Measurements from ENCODE around the gene ZNF76. TPM values are rescaled to one million over a fixed set of nuclear protein-coding genes. Genes with fewer than 3 reads are reported as not detected.

ZNF76 gene
- total and polyA plus RNA-seq, 2 of the 8 experiments (the other 6 are each of a cell fraction or from before 2014, with no cell fraction given) = 17.9 to 23.9 TPM

DNA sequence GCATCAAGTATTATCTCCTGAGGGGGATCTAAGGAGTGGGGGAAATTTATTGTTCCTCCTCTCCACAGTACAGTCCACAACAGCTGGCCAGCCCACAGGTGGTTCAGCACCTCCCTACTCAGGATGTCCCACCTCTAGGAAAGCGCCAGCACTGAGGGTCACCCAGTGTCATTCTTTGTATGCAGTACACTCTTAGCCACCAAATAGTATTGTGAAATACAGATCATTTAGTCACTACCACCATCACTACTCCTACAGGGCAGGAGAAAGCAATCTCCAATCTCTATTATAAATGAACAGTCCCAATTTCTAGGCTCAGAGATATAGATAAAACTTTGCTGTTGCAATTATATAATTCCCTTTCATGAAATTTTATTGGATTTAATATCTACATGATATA, 6.3 kb upstream of the ZNF76 start:
- no peak overlapping the region for H2BK15ac ChIP-seq (ENCODE audit: low read length)
- no peak overlapping the region for H3K4ac ChIP-seq (replicated peaks; ENCODE audit: insufficient read length, low read depth, low read length)
- peaks cover 0 to 4% of the 10 kb centered on the region in 2 experiments; a peak in 1 of 4 replicates for H3K79me2 ChIP-seq (ENCODE audit: control insufficient read depth in 1 of 2, insufficient read depth in 2 of 2, low read length in 2 of 2)
- no peaks in the 10 kb centered on the region for H3K27me3 ChIP-seq (replicated peaks in 1 of 4; ENCODE audit: control insufficient read depth in 3 of 4, extremely low read depth in 1 of 4, insufficient read depth in 3 of 4, low read length in 3 of 4)
- peaks cover 0 to 7% (median 2%) of the 10 kb centered on the region in 4 experiments; a peak in 3 of 7 replicates for H3K4me1 ChIP-seq (replicated peaks in 1 of 4; ENCODE audit: control insufficient read depth in 3 of 4, insufficient read depth in 4 of 4, low read length in 3 of 4)
- H2AFZ ChIP-seq (ENCODE audit: low read length) = no peak overlapping the region
- FAIRE-seq (no peak), DNase-seq (ENCODE audit: low read depth in 1 of 2, low spot score in 2 of 2) (no peak)
- ChIA-PET POLR2A (ENCODE audit: partially characterized antibody) (no interaction called here), CTCF (ENCODE audit: partially characterized antibody) (no interaction called here)
- no peak overlapping the region for H2BK12ac ChIP-seq (ENCODE audit: low read depth, low read length)
- H4K8ac ChIP-seq (ENCODE audit: extremely low read depth, insufficient read depth, low read length) = no peak overlapping the region
- H3K23ac ChIP-seq (ENCODE audit: insufficient read length) = no peak overlapping the region
- H3K27ac ChIP-seq (ENCODE audit: low read depth, low read length) = no peak overlapping the region
- H3K9ac ChIP-seq (replicated peaks in 1 of 4; ENCODE audit: extremely low read depth in 1 of 4, low read depth in 3 of 4, low read length in 3 of 4) = no peak overlapping the region
- no peak overlapping the region for H2BK5ac ChIP-seq (ENCODE audit: low read depth, low read length)
- no peak overlapping the region for H3K18ac ChIP-seq (ENCODE audit: extremely low read depth, low read length)
- H4K5ac ChIP-seq (ENCODE audit: insufficient read length, low read depth, low read length) = no peak overlapping the region
- H2AK5ac ChIP-seq (ENCODE audit: low read depth, low read length) = no peak overlapping the region
- H2BK120ac ChIP-seq (replicated peaks; ENCODE audit: low read depth, low read length) = no peak overlapping the region
- no peak overlapping the region for H3K14ac ChIP-seq (ENCODE audit: insufficient read length)
- no peaks in the 10 kb centered on the region for H3K9me3 ChIP-seq (ENCODE audit: insufficient read depth in 2 of 2, low read depth in 1 of 2, low read length in 1 of 2)
- WGBS, 2 experiments (ENCODE audit: extremely low coverage in 1 of 2, insufficient coverage in 1 of 2, insufficient read length in 1 of 2, insufficient replicate concordance in 2 of 2, low coverage in 1 of 2, low lambda C conversion rate in 2 of 2, missing lambda C conversion rate in 1 of 2) = 88% methylated on average over 1 of the region's 1 CpG; no CpG with 5 or more reads in 1 of the 2 experiments
- peaks cover 0 to 1% of the 10 kb centered on the region in 2 experiments for H4K20me1 ChIP-seq (replicated peaks in 1 of 2; ENCODE audit: control insufficient read depth in 1 of 2, insufficient read depth in 2 of 2, low read length in 2 of 2)
- H2BK20ac ChIP-seq (ENCODE audit: low read length) = no peak overlapping the region
- no peak overlapping the region for H3K4me3 ChIP-seq (ENCODE audit: extremely low read depth in 1 of 4, insufficient read depth in 2 of 4, low read depth in 3 of 4, low read length in 4 of 4)
- H3K23me2 ChIP-seq (ENCODE audit: low read depth, low read length) = no peaks in the 10 kb centered on the region
- no peaks in the 10 kb centered on the region for H3K79me1 ChIP-seq (ENCODE audit: low read depth, low read length)
- H4K91ac ChIP-seq (replicated peaks; ENCODE audit: insufficient read length, low read length) = no peak overlapping the region
- TF ChIP-seq, protein P1, sequence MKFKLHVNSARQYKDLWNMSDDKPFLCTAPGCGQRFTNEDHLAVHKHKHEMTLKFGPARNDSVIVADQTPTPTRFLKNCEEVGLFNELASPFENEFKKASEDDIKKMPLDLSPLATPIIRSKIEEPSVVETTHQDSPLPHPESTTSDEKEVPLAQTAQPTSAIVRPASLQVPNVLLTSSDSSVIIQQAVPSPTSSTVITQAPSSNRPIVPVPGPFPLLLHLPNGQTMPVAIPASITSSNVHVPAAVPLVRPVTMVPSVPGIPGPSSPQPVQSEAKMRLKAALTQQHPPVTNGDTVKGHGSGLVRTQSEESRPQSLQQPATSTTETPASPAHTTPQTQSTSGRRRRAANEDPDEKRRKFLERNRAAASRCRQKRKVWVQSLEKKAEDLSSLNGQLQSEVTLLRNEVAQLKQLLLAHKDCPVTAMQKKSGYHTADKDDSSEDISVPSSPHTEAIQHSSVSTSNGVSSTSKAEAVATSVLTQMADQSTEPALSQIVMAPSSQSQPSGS (IDR thresholded peaks at IDR 0.05; ENCODE audit: low read length) = no peak
- TF ChIP-seq SRF (IDR thresholded peaks at IDR 0.05; ENCODE audit: low read depth, low read length) (no peak), BACH1 (IDR thresholded peaks at IDR 0.05; ENCODE audit: low read length) (no peak), TEAD4 (IDR thresholded peaks at IDR 0.05; ENCODE audit: low read depth, low read length) (no peak), SAP30 (IDR thresholded peaks at IDR 0.05; ENCODE audit: insufficient read depth, insufficient replicate concordance, low read length) (no peak), HDAC6 (IDR thresholded peaks at IDR 0.05; ENCODE audit: low read depth, low read length) (no peak), EZH2 (IDR thresholded peaks at IDR 0.05; ENCODE audit: low read depth, low read length, severe bottlenecking) (no peak), CBX5 (IDR thresholded peaks at IDR 0.05; ENCODE audit: low read depth, low read length) (no peak), BRCA1 (IDR thresholded peaks at IDR 0.05; ENCODE audit: low read depth, low read length) (no peak), YY1 (IDR thresholded peaks at IDR 0.05; ENCODE audit: low read depth, low read length) (no peak), RAD21 (IDR thresholded peaks at IDR 0.05 in 1 of 2, conservative IDR thresholded peaks at IDR 0.05 in 1 of 2; ENCODE audit: low read depth in 2 of 2, low read length in 2 of 2) (no peak)
- TF ChIP-seq, protein P2, sequence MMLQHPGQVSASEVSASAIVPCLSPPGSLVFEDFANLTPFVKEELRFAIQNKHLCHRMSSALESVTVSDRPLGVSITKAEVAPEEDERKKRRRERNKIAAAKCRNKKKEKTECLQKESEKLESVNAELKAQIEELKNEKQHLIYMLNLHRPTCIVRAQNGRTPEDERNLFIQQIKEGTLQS (IDR thresholded peaks at IDR 0.05; ENCODE audit: insufficient read depth, low read depth, low read length) = no peak
- no peak overlapping the region for H3K4me2 ChIP-seq (ENCODE audit: insufficient read depth in 1 of 2, low read depth in 2 of 2, low read length in 2 of 2)
- H3K56ac ChIP-seq (replicated peaks; ENCODE audit: insufficient read length, low read depth, low read length) = no peak overlapping the region
- H3K36me3 ChIP-seq (ENCODE audit: control insufficient read depth in 2 of 4, insufficient read depth in 4 of 4, low read length in 3 of 4) = no peaks in the 10 kb centered on the region
